Measurements from ENCODE around the gene CANT1.

DNA sequence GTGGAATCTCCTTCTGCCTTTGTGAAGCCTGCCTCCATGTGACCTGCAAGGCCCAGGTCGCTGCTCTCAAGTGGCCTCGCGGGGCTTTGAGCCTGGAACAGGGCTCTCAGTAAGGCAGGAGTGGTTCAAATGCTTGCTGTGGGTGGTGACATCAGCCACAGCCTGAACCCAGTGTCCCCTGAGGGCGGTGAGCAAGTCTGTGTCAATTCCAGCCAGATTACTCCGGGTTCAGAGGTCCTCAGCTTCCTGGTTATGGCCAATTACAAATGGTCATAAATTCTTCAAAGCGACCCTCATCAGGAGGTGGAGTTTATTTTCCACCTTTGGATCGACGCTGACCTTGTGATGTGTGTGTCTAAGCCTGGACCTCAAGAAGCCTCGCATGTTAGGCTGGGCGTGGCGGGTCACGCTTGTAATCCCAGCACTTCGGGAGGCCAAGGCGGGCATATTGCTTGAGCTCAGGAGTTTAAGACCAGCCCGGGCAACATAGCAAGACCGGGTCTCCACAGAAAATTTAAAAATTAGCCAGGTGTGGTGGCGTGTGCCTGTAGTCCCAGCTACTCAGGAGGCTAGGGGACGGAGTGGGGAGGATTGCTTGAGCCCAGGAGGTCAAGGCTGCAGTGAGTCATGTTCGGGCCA is 47.1 kb downstream of the CANT1 start:
- TF ChIP-seq, protein P1, sequence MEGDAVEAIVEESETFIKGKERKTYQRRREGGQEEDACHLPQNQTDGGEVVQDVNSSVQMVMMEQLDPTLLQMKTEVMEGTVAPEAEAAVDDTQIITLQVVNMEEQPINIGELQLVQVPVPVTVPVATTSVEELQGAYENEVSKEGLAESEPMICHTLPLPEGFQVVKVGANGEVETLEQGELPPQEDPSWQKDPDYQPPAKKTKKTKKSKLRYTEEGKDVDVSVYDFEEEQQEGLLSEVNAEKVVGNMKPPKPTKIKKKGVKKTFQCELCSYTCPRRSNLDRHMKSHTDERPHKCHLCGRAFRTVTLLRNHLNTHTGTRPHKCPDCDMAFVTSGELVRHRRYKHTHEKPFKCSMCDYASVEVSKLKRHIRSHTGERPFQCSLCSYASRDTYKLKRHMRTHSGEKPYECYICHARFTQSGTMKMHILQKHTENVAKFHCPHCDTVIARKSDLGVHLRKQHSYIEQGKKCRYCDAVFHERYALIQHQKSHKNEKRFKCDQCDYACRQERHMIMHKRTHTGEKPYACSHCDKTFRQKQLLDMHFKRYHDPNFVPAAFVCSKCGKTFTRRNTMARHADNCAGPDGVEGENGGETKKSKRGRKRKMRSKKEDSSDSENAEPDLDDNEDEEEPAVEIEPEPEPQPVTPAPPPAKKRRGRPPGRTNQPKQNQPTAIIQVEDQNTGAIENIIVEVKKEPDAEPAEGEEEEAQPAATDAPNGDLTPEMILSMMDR (IDR thresholded peaks at IDR 0.05; ENCODE audit: insufficient read depth, low read depth, low read length) = no peak
- no peak for TF ChIP-seq EZH2 (IDR thresholded peaks at IDR 0.05; ENCODE audit: insufficient read depth, low read length)

Data from astrocyte (in vitro differentiated cells and primary cell).